OCI-LY3 (cell line): ENCODE results near the gene SORCS3.

Experiments
- H2AFZ ChIP-seq: fragments of 200-600, 300-600 bp; shearing (Covaris generic); 2 replicates; pipeline ENCODE4 v1.6.0; 2014; ENCODE audit warnings: antibody characterized with exemption, low read depth, low read length
- H3K27ac ChIP-seq: fragments of 200-600, 300-600 bp; sonication (generic); 2 replicates; pipeline ENCODE4 v1.5.1; 2014; ENCODE audit warnings: mild to moderate bottlenecking, low read length, moderate library complexity, mixed read lengths
- H3K27me3 ChIP-seq: fragments of 200-600, 300-600 bp; sonication (generic); 2 replicates; pipeline ENCODE4 v1.6.1; 2014; ENCODE audit warnings: low read depth, low read length, mixed read lengths
- H3K36me3 ChIP-seq: fragments of 200-600, 300-600 bp; sonication (generic); replicated peaks from 2 replicates; pipeline ENCODE3; 2014; ENCODE audit warnings: low read depth, low read length, mixed read lengths
- H3K4me1 ChIP-seq: fragments of 300-600, 200-600 bp; sonication (generic); 2 replicates; pipeline ENCODE4 v1.6.1; 2014; ENCODE audit warnings: low read length, mixed read lengths
- H3K4me2 ChIP-seq: fragments of 200-600, 300-600 bp; sonication (generic); 2 replicates; pipeline ENCODE4 v1.6.1; 2014; ENCODE audit warnings: low read length, mixed read lengths
- H3K4me3 ChIP-seq: fragments of 300-600, 200-600 bp; sonication (generic); 2 replicates; pipeline ENCODE4 v1.5.1; 2014; ENCODE audit warnings: antibody characterized with exemption, mild to moderate bottlenecking, low read length, moderate library complexity
- H3K79me2 ChIP-seq: fragments of 300-600, 200-600 bp; shearing (Covaris generic); 2 replicates; pipeline ENCODE4 v1.6.1; 2014; ENCODE audit warnings: mild to moderate bottlenecking, low read length, mixed read lengths
- H3K9ac ChIP-seq: fragments of 300-600, 200-600 bp; shearing (Covaris generic); 2 replicates; pipeline ENCODE4 v1.6.0; 2014; ENCODE audit warnings: mild to moderate bottlenecking, low read length, moderate library complexity
- H3K9me3 ChIP-seq: fragments of 200-600, 300-600 bp; shearing (Covaris generic); 2 replicates; pipeline ENCODE4 v1.6.1; 2014; ENCODE audit warnings: low read length, mixed read lengths; ENCODE audit not compliant: insufficient read depth
- H4K20me1 ChIP-seq: fragments of 200-600, 300-600 bp; sonication (generic); 2 replicates; pipeline ENCODE4 v1.6.1; 2016; ENCODE audit warnings: low read length, mixed read lengths; ENCODE audit not compliant: insufficient read depth
- CTCF ChIP-seq: fragments of 200-600, 300-600 bp; sonication (generic); IDR thresholded peaks from 2 replicates; pipeline ENCODE4 v1.5.1; 2014; ENCODE audit warnings: antibody characterized with exemption, low read length, low read depth
- EZH2phosphoT487 ChIP-seq: fragments of 200-600 bp; shearing (Covaris generic); IDR thresholded peaks from 2 replicates; pipeline ENCODE4 v1.6.1; 2018; ENCODE audit warnings: antibody characterized with exemption, mixed run types, low read depth

Gene SORCS3

GRCh38 chr10:105104297-105104696 is 463.2 kb downstream of the SORCS3 start:
- H3K9me3 ChIP-seq, result no peaks in the 10 kb centered on the region
- H3K9ac ChIP-seq, result no peak overlapping the region
- H2AFZ ChIP-seq, result no peak overlapping the region
- no peaks in the 10 kb centered on the region for H3K27me3 ChIP-seq
- H3K4me3 ChIP-seq, result no peak overlapping the region
- H3K27ac ChIP-seq, result no peak overlapping the region
- H3K4me1 ChIP-seq, result no peaks in the 10 kb centered on the region
- H3K36me3 ChIP-seq, result no peaks in the 10 kb centered on the region
- no peaks in the 10 kb centered on the region for H4K20me1 ChIP-seq
- no peak for TF ChIP-seq CTCF
- TF ChIP-seq EZH2phosphoT487, result no peak
- no peak overlapping the region for H3K4me2 ChIP-seq
- no peaks in the 10 kb centered on the region for H3K79me2 ChIP-seq

- Histone ChIP-seq H3K9ac (no peak overlapping the region), H4K20me1 (no peaks in the 10 kb centered on the region), H3K4me1 (no peaks in the 10 kb centered on the region), H3K36me3 (no peaks in the 10 kb centered on the region), H2AFZ (no peak overlapping the region), H3K27ac (no peak overlapping the region), H3K4me3 (no peak overlapping the region), H3K27me3 (no peaks in the 10 kb centered on the region), H3K9me3 (no peaks in the 10 kb centered on the region), H3K4me2 (no peak overlapping the region), H3K79me2 (no peaks in the 10 kb centered on the region)
- no peak for TF ChIP-seq CTCF
- no peak for TF ChIP-seq EZH2phosphoT487
Observed at GRCh38 chr10:105109164-105109563, 468.1 kb downstream of the SORCS3 start.

GRCh38 chr10:105112862-105113261 is 471.8 kb downstream of the SORCS3 start:
- Histone ChIP-seq H3K9ac (no peak overlapping the region), H3K36me3 (no peaks in the 10 kb centered on the region), H3K4me2 (no peak overlapping the region), H3K27me3 (no peaks in the 10 kb centered on the region), H2AFZ (no peak overlapping the region), H3K27ac (no peak overlapping the region), H3K79me2 (no peaks in the 10 kb centered on the region), H4K20me1 (no peaks in the 10 kb centered on the region), H3K4me1 (no peaks in the 10 kb centered on the region), H3K4me3 (no peak overlapping the region), H3K9me3 (no peaks in the 10 kb centered on the region)
- TF ChIP-seq CTCF (no peak), EZH2phosphoT487 (no peak)

GRCh38 chr10:105113666-105114065 is 472.6 kb downstream of the SORCS3 start:
- no peaks in the 10 kb centered on the region for H4K20me1 ChIP-seq
- no peaks in the 10 kb centered on the region for H3K9me3 ChIP-seq
- H3K27me3 ChIP-seq, result no peaks in the 10 kb centered on the region
- no peak overlapping the region for H3K9ac ChIP-seq
- TF ChIP-seq EZH2phosphoT487 (no peak), CTCF (no peak)
- no peak overlapping the region for H3K27ac ChIP-seq
- no peak overlapping the region for H3K4me3 ChIP-seq
- no peak overlapping the region for H2AFZ ChIP-seq
- no peaks in the 10 kb centered on the region for H3K79me2 ChIP-seq
- H3K4me2 ChIP-seq, result no peak overlapping the region
- H3K4me1 ChIP-seq, result no peaks in the 10 kb centered on the region
- H3K36me3 ChIP-seq, result no peaks in the 10 kb centered on the region
